GM12865 (cell line): ENCODE measurements around the gene ADARB1.
A peak's percentile ranks its signal among the peaks of the same experiment; 100 is the strongest.

Experiments used
- DNase-seq: peaks from one replicate; pipeline ENCODE4 v3.0.0; 2010; ENCODE audit warnings: low read depth
- H3K4me3 ChIP-seq: 2 replicates; pipeline ENCODE4 v1.5.1; 2011; ENCODE audit warnings: mild to moderate bottlenecking, low read depth, low read length, control low read depth
- TF ChIP-seq, protein P1 (sequence below): IDR thresholded peaks from 2 replicates; pipeline ENCODE4 v1.5.1; 2011; ENCODE audit warnings: low read length, control low read depth, low read depth, inconsistent platforms; ENCODE audit not compliant: insufficient read depth; ENCODE audit errors: missing control alignments

Gene ADARB1

DNA sequence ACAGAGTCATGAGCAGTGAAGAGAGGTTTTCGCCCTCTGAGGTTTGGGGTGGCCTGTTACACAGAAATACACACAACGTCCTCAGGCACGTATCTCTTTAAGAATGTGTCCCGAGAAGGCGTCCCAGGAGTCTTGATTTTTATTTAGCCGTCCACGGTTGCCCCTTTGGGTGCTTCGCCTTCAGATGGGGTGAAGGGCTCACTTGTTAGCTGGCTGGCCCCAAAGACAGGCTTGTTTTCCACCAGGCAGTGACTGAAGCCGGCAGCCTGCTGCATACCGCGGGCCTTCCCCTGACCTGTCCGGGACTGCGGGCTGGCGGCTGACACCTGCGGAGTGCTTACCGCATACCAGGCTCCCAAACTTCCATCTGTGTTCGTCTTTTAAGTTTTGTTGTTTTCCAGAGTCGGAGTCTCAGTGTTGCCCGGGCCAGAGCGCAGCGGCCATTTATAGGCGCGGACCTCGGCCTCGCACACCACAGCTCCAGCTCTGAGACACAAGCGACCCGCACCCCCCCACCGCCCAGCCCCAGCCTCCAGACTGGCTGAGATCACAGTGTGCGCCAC lies 1.6 kb upstream of the ADARB1 start:
- DNase-seq: no peak
- no peak overlapping the region for H3K4me3 ChIP-seq
- TF ChIP-seq, protein P1, sequence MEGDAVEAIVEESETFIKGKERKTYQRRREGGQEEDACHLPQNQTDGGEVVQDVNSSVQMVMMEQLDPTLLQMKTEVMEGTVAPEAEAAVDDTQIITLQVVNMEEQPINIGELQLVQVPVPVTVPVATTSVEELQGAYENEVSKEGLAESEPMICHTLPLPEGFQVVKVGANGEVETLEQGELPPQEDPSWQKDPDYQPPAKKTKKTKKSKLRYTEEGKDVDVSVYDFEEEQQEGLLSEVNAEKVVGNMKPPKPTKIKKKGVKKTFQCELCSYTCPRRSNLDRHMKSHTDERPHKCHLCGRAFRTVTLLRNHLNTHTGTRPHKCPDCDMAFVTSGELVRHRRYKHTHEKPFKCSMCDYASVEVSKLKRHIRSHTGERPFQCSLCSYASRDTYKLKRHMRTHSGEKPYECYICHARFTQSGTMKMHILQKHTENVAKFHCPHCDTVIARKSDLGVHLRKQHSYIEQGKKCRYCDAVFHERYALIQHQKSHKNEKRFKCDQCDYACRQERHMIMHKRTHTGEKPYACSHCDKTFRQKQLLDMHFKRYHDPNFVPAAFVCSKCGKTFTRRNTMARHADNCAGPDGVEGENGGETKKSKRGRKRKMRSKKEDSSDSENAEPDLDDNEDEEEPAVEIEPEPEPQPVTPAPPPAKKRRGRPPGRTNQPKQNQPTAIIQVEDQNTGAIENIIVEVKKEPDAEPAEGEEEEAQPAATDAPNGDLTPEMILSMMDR: no peak

DNA sequence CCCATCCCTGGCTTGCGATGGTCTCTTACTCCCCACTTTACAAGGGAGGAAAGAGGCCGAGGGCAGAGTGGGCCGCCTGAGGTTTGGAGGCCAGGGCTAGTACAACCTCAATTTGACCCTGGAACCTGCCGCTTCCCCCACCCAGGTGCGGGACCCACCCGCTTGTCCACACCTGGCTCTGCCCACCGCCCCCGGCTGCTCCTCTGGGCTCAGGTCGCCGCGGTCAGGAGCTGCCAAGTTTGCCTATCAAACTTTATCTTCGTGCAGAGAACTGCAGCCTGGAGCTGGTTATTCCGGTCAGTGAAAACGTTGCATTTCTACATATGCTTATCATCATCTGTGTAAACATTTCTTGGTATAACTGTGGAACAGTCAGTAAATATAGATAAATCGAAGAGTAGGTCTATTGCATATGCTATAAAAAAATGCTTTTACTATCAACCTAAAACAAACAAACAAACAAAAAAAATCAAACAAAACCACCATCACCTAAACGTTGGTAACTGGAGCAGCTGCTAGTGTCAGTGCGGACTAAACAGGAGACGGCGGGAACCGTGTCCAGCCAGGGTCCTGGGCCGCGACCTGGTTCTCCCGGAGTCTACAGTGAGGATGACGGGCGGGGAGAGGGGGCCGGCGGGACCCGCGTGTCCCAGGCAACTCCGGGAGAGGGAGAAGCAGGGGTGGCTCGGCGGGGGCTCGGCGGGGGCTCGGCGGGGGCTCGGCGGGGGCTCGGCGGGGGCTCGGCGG lies 906 bp upstream of the ADARB1 start:
- DNase-seq: peak; percentile 7
- TF ChIP-seq, protein P1: no peak
- peak overlapping the region; percentile 61 for H3K4me3 ChIP-seq

DNA sequence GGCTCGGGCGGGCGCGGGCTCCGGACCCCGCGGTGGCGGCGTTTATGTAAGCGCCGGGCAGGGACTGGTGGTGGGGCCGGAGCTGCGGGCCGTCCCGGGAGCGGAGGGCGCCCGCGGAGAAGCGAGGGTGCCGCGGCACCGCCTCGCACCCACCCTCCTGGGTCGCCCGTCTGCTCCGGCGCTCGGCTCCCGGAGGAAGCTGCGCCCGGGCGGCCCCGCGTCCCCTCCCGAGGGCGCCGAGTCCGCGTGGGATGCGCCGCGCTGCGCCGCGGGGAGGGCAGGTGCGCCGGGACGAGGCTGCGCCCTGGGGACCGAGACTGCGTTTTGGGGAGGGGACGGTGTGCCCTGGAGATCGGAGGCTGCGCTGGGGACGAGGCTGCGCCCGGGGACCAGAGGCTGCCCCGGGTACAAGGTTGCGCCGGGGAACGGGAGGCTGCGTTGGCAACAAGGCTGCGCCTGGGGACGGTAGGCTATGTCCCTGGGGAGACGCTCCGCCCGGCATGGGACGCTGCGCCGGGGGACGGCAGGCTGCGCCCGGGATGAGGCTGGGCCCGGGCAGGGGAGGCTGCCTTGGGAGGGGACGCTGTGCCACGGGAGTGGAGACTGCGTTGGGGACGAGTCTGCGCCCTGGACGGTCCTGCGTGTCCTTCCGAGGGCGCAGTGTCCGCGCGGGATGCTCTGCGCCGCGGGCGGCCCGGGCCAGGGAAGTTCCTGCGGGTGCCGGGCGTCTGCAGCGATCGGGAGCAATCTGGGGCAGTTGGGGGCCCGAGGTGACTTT lies 627 bp downstream of the ADARB1 start:
- peak; percentile 27 for DNase-seq
- TF ChIP-seq, protein P1: no peak
- H3K4me3 ChIP-seq: peak overlapping the region; percentile 20

DNA sequence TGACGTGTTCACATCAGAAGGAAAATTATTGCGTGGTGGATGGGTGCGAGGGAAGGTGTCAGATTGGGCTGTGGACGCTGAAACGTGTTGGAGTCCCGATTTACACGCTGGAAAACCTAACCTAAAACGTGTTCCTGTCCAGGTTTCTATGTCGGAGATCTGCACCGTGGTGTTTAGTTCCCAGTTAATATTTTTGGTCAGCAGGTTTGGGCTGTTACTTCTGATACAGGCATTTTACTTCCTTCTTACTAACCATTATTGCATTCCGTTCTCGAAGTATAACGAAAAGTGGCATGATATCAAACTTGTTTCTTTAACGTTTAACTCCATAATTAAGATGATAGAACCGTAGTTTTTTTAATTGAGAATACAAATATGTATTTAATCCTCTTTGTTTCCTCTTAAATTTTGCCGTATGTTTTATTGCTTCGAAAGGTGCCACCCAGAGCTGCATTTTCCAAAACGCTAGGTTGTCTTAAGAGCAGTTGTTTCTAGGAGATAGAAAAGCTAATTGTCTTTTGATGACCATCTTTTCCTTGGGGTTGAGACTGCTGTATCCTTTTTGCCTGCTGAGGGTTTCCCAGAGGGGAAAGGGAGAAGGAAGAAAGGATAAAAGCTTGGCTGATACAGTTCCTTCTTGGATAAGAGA lies 1.3 kb downstream of the ADARB1 start:
- TF ChIP-seq, protein P1: no peak
- H3K4me3 ChIP-seq: no peak overlapping the region
- DNase-seq: no peak

DNA sequence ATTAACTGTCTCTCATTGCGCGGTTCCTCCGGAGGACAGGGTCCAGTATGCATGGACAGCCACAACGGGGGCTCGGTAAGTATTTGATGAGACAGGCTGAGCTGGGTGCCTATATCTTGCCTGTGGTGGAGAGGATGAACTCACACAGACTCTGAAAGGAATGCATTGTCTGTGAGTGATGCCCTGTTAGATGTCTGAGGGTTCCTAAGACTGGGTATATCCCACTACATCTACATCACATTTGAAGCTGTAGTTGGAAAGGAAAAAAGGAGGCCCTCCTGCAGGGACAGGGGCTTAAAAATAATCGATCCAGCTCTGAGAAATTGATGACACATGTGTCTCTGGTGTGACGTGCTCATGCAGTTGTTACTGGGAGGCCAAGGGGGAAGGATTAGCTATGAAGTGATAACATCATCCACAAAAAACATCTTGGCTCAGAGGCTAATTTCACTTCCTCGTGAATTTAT lies 1.9 kb downstream of the ADARB1 start:
- DNase-seq: no peak
- H3K4me3 ChIP-seq: no peak overlapping the region
- TF ChIP-seq, protein P1: no peak

DNA sequence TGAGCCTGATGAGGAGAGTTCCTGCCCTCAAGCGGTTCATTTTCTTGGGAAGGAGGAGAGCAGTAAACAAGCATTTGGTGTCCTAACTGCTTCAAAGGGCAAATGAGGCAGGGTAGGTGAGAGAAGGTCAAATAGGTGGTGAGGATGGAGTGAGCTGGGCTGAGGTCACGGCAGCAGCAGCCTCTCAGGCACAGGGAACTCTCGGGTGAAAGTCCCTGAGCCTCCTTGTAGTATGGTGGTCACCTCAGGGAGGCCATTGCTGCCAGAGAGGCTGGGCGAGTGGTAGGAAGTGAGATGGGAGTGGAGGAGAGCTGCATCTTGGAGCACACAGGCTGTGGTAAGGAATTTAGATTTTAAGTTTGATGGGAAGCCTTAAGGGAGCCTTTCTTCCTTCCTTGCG lies 4.0 kb downstream of the ADARB1 start:
- no peak overlapping the region for H3K4me3 ChIP-seq
- no peak for DNase-seq
- TF ChIP-seq, protein P1: no peak
